ENCODE results near the gene BAIAP2. TPM values are rescaled to one million over a fixed set of nuclear protein-coding genes. Genes with fewer than 3 reads are reported as not detected.

Gene BAIAP2
- total RNA-seq, 1 donor, result 27.5 TPM

DNA sequence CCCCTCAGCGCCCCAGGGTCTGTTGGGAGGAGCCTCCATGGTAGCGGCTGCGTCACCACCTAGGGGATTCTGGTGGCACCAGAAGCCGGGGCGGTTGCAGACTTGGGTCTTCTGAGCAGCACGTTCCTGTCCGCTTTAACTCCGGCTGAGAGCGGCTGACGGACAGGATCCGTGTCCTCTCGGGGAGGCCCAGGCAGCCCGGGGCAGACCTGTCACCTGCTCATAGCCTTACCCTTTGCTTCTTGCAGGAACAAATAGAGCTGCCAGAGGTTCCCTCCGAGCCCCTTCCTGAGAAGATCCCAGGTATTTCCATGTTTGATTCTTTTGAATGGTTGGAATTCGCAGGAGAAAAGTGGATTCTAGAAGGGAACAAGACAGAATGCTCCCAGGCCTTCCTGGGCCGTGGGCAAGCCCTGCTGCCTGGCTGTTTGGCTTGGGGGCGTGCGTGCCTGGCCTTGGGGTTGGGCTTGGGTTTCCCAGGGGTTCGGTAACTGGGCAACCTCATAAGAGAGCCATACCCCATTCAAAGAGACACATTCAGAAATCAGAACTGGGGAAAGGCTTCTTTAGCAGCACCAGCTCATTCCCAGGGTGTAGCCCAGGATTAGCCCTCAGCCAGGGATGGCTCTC, 36.7 kb upstream of the BAIAP2 start:
- DNase-seq (ENCODE audit: low read depth), result no peak
- TF ChIP-seq, protein P1, sequence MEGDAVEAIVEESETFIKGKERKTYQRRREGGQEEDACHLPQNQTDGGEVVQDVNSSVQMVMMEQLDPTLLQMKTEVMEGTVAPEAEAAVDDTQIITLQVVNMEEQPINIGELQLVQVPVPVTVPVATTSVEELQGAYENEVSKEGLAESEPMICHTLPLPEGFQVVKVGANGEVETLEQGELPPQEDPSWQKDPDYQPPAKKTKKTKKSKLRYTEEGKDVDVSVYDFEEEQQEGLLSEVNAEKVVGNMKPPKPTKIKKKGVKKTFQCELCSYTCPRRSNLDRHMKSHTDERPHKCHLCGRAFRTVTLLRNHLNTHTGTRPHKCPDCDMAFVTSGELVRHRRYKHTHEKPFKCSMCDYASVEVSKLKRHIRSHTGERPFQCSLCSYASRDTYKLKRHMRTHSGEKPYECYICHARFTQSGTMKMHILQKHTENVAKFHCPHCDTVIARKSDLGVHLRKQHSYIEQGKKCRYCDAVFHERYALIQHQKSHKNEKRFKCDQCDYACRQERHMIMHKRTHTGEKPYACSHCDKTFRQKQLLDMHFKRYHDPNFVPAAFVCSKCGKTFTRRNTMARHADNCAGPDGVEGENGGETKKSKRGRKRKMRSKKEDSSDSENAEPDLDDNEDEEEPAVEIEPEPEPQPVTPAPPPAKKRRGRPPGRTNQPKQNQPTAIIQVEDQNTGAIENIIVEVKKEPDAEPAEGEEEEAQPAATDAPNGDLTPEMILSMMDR (IDR thresholded peaks at IDR 0.05; ENCODE audit: insufficient read depth, low read length), result no peak
- no peak overlapping the region for H3K4me3 ChIP-seq (ENCODE audit: low read depth, low read length)

DNA sequence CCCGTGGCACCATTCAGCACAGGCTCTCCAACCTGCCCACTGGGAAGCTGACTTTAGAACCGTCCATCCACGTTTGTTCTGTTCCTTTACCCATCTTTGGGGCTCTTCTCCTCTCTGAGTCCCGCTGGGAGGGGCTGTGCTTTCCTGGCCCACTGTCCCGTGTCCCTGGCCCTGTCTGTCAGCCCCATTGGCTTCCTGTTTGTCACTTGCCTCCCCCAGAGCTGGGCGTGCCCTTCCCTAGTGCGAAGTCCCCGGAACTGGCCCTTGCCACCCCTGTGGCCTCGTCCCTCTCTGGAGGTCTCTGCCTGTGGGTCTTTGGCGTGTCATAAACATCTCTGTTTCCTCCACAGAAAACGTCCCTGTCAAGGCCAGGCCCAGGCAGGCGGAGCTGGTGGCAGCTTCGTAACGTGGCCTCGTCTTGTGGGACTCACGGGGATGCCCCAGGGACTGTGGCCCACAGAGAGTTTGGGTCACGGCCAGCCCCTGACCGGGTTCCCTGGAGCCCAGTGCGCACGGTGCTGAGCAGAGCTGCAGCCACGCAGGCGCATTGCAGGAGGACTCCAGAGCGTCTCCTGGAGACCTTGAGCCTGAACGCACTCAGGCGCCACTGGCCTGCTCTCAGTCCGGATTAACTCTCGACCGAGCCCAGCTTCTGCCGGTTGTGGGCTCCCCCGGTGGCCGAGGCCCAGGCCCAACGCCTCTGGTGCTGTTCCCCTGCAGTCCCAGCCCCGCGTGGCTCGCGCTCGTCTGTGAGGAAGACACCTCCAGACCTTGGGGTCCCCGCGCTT, 36.0 kb upstream of the BAIAP2 start:
- no peak overlapping the region for H3K4me3 ChIP-seq (ENCODE audit: low read depth, low read length)
- DNase-seq (ENCODE audit: low read depth), result no peak

DNA sequence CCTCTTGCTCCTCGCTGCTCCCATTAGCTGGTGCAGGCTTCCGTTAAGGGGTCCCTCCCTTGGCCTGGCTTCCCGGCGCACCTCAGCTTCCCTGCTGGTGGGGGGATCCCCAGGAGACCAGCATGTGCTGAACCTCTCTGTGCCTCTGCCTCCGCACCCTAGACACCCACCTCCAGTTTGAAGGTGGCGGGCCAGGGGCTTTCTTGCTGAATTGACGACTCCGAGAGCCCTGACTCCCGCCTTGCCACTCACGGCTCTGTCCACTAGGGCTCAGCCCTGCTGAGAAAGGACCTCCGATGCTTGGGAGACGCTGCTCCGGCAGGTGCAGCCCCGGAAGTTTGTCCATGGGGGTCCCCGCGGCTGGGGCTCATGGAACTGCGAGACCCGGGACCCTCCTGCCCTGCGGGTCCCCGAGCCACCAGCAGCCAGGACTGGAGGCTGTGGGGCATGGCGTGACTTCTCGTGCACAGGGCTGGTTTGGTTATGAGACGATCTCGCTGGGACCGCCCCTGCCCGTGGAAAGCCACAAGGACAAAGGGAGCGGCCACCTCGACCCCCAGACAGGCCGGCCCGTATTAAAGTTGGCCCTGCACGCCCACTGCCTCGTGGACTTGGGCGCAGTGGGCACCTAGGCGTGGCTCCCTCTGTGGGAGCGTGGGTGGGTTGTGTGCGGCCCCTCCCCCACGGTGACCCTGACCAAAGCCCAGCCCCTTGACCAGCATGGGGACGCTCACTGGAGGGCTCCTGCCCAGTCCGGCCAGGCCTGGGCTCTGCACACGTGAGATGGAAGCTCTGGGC, 35.2 kb upstream of the BAIAP2 start:
- H3K4me3 ChIP-seq (ENCODE audit: low read depth, low read length), result no peak overlapping the region
- TF ChIP-seq, protein P1 (IDR thresholded peaks at IDR 0.05; ENCODE audit: insufficient read depth, low read length), result no peak
- DNase-seq (ENCODE audit: low read depth), result no peak

More for the DNA sequence above, 36.0 kb upstream of the BAIAP2 start:
- TF ChIP-seq, protein P1 (IDR thresholded peaks at IDR 0.05; ENCODE audit: insufficient read depth, low read length), result no peak

DNA sequence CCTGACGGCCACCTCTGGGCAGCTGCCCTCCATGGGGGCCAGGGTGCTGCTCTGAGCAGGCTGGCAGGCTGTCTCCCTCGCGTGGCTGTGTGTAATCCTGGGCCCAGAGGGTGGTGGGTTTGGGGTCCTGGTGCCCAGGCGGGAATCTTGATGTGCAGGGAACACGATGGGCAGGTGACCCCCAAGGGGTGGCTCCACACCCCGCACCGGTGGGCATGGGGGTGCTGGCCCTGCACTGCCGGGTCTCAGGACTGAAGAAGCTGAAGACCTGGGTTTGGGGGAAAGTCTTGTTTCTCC, 34.7 kb upstream of the BAIAP2 start:
- TF ChIP-seq, protein P1 (IDR thresholded peaks at IDR 0.05; ENCODE audit: insufficient read depth, low read length), result no peak
- no peak for DNase-seq (ENCODE audit: low read depth)
- no peak overlapping the region for H3K4me3 ChIP-seq (ENCODE audit: low read depth, low read length)

DNA sequence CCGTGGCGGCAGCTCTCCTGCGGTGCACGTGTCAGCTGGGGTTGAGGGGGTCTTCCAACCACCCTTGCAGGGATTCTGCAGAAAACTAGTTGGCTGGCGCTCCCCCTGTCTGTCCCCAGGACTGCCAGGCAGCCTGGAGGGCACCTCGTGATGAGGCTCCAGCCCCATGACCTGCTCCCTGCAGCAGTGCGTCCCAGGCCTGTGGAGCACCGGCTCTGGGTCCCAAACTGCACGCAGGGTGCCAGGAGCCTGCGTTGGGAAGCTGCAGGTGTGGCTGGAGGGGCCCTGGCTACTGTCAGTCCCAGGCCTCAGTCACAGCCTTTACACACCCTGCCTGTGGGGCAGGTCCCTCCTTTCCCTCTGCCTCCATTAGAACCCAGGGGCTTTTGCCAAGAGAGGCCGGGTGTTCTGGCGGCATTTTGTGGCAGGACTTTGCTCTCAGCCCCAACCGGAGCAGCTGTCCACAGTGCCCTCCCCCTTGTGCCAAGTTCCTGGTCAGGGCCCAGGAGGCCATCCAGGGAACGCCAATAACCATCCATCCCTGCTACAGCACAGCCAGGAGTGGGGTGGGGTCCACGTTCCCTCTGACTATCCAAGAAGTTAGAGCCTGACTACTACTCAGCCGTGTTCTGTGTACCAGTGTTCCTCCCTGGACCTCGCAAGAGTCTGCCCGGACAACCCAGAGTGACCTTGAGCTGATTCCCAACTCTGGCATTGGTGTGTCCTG, 34.2 kb upstream of the BAIAP2 start:
- no peak for DNase-seq (ENCODE audit: low read depth)
- TF ChIP-seq, protein P1 (IDR thresholded peaks at IDR 0.05; ENCODE audit: insufficient read depth, low read length), result no peak
- H3K4me3 ChIP-seq (ENCODE audit: low read depth, low read length), result no peak overlapping the region

DNA sequence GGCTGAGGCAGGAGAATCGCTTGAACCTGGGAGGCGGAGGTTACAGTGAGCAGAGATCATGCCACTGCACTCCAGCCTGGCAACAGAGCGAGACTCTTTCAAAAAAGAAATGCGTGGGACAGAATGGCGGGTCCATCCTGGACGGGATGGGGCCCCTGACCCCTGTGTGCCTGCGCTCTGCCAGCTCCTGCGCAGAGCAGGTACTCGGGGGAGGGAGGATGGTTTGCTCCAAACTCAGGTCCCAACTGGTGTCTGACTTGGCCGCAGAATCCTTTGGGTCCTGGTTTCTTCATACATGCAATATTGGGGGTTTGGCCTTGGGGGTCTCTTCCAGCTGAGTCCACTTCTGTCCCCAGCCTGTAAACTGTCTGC, 33.0 kb upstream of the BAIAP2 start:
- TF ChIP-seq, protein P1 (IDR thresholded peaks at IDR 0.05; ENCODE audit: insufficient read depth, low read length), result no peak
- no peak overlapping the region for H3K4me3 ChIP-seq (ENCODE audit: low read depth, low read length)
- no peak for DNase-seq (ENCODE audit: low read depth)

Data from fibroblast of the aortic adventitia (primary cell).